GOT3 (cell line): ENCODE measurements around the gene OR2V2.

Experiments used
- DNase-seq: peaks from one replicate; lab custom pipeline; 2025; ENCODE audit warnings: mixed read lengths; lab: John Stamatoyannopoulos, UW

The OR2V2 gene

DNA sequence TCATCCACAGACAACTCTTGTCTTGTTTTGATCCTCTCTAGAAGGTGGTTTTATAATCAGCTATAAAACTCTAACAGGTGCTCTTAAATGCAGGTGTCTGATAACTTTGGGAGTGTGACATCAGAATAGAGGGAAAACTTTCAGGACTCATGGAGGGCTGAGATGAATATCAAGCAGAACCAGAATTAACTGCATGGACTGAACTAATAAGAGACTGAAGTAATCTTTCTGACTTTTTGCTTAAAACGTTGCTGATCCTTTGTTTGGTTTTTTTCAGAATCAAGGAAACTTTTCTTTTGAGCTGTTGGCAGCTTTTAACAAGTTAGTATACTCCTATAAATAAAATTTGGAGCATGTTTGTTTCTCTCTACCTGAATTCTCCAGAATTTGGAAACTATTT is 2.3 kb upstream of the OR2V2 start:
- DNase-seq = no peak

- no peak for DNase-seq
Measured at GRCh38 chr5:181149355-181149754, 2.0 kb downstream of the OR2V2 start.

DNA sequence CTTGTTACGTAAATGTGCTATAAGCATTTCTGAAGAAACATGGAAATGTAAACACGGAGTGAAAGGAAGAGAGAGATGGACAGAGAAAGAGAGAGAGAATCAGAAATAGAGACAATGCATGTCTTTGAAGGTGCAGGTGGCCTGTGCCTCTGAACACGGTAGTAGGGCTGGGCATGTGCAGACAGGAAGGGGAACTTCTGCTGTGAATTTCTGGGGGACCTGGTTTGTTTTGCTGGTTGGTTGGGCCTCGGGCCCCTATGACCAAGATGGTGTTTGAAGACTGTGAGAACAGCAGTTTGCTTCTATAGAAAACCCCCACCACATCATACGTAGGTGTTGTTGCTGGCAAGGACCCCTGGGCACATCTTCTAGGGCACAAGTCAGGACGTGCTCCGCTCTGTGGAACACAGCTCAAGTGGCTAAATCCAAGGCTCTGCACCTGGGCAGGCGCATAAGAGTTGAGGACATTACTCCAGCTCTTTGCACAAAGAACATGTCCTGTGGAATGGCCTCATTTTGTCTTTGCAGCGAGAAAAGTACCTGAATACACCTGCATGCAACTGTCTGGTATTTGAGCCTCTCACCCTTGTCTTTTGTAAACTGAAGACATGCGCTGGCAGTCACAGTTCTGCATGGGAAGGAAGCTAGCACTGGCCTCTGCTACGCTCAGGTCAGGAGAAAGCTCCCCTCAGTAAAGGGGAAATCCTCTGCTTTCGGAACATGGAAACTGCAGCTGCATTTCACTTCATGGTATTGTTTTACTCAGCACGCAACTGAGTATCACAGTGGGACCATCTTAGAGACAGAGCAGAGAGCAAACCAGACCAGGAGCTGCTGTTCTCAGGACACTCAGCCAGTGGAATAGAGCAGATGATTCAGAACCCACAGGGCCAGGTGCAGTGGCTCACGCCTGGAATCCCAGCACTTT is 2.7 kb downstream of the OR2V2 start:
- no peak for DNase-seq

DNA sequence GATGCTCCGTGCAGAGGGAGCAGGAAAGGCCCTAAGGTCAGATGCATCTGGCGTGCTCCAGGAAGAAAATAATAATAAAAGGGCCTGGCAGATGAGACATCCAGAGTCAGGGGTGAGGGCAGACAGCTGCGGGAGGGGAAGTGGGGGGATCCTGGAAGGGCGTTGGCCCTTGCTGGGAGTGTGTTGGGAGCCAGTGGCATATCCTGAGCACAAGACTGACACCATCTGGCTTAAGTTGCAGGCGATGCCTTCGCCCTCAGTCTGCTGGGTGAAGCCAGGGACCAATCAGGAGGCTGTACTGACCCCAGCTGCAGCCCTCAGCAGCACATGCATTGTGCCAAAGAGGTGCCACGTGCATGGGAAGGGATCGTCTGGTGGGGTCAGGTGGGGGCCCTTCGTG is 3.8 kb downstream of the OR2V2 start:
- no peak for DNase-seq

DNA sequence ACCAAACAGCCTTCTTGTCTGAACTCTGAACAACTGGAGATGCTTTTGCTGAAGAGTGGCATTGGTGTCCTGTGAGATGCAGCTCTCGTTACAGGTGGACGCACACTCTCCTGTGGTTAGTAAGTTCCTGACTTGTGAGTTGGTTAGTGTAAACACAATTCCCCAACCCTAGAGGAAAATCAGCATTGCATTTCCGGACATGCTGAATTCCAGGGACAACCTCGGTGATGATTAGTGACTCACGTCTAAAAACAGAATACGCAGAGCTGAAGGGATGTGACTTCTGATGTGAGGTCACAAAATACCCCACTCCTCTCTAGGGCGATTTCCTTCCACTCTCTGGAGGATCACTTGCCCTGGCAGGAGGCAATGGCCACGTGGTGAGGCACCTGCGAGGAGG is 5.0 kb downstream of the OR2V2 start:
- DNase-seq = no peak

GRCh38 chr5:181153814-181154213 is 6.4 kb downstream of the OR2V2 start:
- no peak for DNase-seq

DNA sequence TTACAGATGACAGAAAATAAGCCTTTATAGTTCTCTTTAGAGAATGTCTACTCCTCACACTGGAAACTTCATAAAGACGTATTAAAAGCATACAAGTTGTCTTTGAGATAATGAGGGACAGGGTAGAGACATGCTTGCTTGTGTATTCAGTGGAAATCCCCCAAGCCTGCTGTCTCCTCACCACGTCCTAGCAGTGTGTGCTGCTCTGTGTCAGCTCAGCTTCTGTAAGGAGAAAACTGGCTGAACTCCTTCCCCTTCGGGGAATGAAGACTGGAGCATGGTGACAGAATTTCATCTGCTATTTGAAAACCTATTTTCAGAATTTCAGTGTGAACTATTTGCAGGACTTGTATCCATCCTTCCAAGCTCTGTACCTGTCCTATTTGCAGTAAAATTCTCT is 9.4 kb downstream of the OR2V2 start:
- no peak for DNase-seq

GRCh38 chr5:181158869-181159268 is 11.5 kb downstream of the OR2V2 start:
- DNase-seq = no peak

GRCh38 chr5:181159286-181160151 is 12.1 kb downstream of the OR2V2 start:
- peak; percentile 75 for DNase-seq

GRCh38 chr5:181160152-181160754 is 12.9 kb downstream of the OR2V2 start:
- peak; percentile 24 for DNase-seq

- peak; percentile 32 for DNase-seq
Measured at GRCh38 chr5:181160755-181161533, 13.6 kb downstream of the OR2V2 start.

DNA sequence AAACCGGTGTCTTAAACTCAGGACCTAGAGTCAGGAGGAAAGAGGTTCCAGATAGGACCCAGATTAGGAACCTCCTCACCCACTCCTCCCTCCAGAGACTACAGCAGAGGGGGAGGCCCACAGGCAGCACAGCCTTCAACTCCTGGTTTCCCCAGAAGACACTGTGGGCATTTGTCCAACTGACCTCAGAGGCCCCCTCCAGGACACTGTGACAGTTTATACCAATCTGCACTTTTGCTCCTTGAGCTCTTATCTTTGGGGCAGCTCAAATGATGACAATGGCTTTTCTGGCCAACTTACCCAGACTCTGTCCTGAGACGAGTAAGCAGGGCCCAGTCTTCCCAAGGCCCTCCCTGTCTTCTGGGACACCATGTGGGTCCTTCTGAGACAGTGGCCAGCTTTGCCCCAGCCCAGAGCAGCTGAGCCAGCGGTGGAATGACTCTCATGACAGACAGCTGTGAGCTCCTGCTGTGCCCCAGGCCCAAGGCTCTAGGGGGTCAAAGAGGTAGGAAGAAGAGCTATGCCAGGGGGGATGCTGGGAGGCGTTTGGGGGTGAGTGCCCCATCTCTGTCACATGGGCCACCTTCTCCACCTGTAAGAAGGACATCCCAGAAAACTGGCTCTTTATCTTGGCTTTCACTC is 14.3 kb downstream of the OR2V2 start:
- DNase-seq = no peak

- DNase-seq = no peak
Measured at GRCh38 chr5:181163487-181164075, 16.2 kb downstream of the OR2V2 start.

DNA sequence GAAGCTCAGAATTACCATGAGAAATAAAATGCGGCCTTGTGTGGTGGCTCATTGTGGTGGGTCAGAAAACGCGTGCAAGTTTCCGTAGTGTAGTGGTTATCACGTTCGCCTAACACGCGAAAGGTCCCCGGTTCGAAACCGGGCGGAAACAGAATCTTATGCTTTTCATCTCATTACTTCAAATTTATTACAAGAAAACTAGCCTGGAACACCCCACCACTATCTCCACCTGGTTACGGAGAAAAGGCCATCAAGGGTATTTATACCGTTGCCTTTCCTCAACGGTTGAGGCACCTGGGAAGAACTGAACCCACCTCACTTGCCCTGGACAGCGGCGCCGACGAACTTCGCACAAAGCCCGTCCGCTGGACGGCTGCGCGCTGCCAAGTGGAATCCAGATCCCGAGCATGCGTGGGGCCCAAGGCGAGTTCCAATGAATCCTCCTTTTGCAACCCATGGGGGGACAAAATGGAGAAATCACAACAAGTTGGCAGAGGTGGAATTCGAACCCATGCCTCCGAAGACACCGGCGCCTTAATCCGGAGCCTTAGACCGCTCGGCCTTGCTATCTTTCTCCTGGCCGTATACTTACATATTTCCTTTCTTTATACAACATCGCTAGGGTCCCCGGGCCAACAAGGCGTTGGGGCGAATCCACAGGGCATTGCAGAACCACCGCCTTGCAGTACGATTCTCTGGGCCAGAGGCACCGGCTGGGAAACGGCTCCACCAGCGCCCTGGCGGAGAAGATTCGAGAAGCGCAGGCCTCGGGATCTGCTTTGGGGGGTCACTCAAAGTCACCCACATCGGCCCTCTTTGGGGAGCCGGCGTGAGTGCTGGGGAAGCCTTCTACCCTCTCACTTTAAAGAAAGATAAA is 16.9 kb downstream of the OR2V2 start:
- DNase-seq = no peak

GRCh38 chr5:181166812-181167733 is 19.7 kb downstream of the OR2V2 start:
- no peak for DNase-seq

DNA sequence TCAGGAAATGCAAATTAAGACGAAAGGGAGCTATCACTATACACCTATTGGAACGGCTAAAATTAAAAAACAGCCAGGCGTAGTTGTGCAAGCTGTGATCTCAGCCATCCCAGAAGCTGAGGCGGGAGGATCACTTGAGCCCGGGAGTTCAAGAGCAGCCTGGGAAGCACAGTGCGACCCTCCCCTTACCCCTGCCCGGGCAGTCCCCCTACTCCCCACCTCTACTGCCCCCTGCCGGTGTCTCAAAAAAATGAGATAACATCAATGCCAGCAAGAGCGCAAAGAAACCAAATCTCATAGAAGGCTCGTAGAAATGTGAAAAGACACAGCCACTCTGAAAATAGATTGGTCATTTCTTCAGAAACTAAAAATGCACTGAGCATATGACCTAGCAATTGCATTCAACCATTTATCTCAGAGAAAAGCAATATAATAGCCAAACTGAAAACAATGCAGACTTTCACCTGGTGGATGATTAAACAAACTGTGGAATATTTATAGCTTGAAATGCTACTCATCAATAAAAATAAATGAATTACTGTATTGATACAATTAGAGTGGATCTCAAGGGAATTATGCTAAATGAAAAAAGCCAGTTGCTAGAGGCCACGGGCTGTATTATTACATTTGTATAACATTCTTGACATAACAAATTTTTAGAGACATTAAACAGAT is 20.6 kb downstream of the OR2V2 start:
- no peak for DNase-seq

DNA sequence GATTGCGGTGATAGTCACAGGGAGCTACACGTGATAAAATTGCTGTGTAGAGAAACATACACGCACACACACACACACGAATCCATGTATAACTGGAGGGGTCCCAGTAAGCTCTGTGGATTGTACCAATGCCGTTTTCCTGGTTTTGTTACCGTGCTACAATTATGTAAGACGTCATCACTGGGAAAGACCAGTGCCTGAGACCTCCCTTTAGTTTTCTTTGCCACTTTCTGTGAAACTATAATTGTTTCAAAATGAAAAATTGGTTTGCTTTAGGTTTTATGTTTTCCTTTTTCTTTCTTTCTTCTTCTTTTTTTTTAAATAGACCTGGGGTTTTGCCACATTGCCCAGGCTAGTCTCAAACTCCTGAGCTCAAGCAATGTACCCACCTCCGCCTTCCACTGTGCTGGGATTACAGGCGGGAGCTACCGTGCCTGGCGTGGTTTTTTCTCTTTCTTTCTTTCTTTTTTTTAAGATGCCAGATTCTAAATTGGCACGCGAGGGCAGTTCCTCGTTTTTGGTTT is 21.3 kb downstream of the OR2V2 start:
- DNase-seq = no peak
